HUES64 (cell line): ENCODE data around the gene SHCBP1. TPM values are rescaled to one million over a fixed set of nuclear protein-coding genes. Genes with fewer than 3 reads are reported as not detected.

ENCODE experiments used
- H3K27ac ChIP-seq: 2 replicates; pipeline ENCODE4 v1.7.0; 2013; ENCODE audit warnings: low read depth, low read length, inconsistent platforms
- H3K27me3 ChIP-seq: 2 replicates; pipeline ENCODE4 v1.6.1; 2013; ENCODE audit warnings: mild to moderate bottlenecking, low read length; ENCODE audit not compliant: insufficient read depth
- H3K36me3 ChIP-seq: 2 replicates; pipeline ENCODE4 v1.6.1; 2013; ENCODE audit warnings: mild to moderate bottlenecking, low read length; ENCODE audit not compliant: insufficient read depth
- H3K4me1 ChIP-seq: 2 replicates; pipeline ENCODE4 v1.6.1; 2013; ENCODE audit warnings: mild to moderate bottlenecking, low read length, moderate library complexity; ENCODE audit not compliant: insufficient read depth
- H3K4me3 ChIP-seq: 2 replicates; pipeline ENCODE4 v1.5.1; 2013; ENCODE audit warnings: mild to moderate bottlenecking, low read length, moderate library complexity
- H3K9ac ChIP-seq: 2 replicates; pipeline ENCODE4 v1.6.1; 2013; ENCODE audit warnings: mild to moderate bottlenecking, low read depth, low read length
- H3K9me3 ChIP-seq: 2 replicates; pipeline ENCODE4 v1.6.1; 2013; ENCODE audit warnings: low read depth, low read length; ENCODE audit not compliant: insufficient read depth
- WGBS: fragments of 150-250, 120-280 bp; methylation state at CpG from one replicate; pipeline ENCODE4 v1.1.7; 2013; ENCODE audit warnings: missing lambda C conversion rate; 5-methylcytosine and 5-hydroxymethylcytosine counted together
- polyA plus RNA-seq, 2 experiments: library from polyadenylated mRNA; stranded (reverse); fragments of 50-300 nt; gene quantifications; one replicate each; pipeline ENCODE4 v1.2.3, GENCODE V29; 2013

SHCBP1 gene
- polyA plus RNA-seq (2013, experiment 1 of 2), result 11.4 TPM
- 9.6 TPM for polyA plus RNA-seq (2013, experiment 2 of 2)

- under 1% methylated on average over 48 of the region's 52 CpGs for WGBS
- peaks cover 6% of the 10 kb centered on the region; the same call in 1 of the 2 replicates for H3K4me1 ChIP-seq
- no peaks in the 10 kb centered on the region for H3K9me3 ChIP-seq
- H3K36me3 ChIP-seq, result peaks cover 25% of the 10 kb centered on the region
- H3K4me3 ChIP-seq, result peak within 1 kb of the TSS; percentile 99
- peak within 1 kb of the TSS; percentile 96 for H3K9ac ChIP-seq
- H3K27ac ChIP-seq, result peak within 1 kb of the TSS; percentile 83
- no peaks in the 10 kb centered on the region for H3K27me3 ChIP-seq
These were observed at the start of gene SHCBP1 for GRCh38 chr16:46621006-46621933. Gene SHCBP1 (minus strand): TSS chr16:46621379. CDS start chr16:46621359, 20 bp downstream.

DNA sequence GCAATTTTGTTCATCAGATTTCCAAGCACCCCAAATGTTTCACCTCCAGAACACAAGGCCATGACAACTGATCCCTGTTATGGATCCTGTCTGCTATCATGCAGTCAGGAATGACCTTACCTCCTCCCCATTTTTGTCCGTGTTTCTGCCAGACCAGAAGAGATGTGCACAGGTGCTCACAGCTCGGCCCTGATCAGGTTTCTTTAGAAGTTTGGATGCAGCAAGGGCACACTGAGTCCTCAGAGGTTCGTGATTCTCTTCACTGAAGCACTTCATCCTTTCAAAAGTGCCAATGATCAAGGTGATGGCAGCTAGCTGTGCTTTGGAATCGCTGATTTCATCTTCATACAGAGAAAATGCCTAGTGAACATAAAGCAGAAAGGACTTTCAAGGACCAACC, 40.9 kb upstream of the SHCBP1 start:
- 70% methylated on average over 4 of the region's 4 CpGs for WGBS
- Histone ChIP-seq H3K9ac (no peak overlapping the region), H3K27me3 (no peaks in the 10 kb centered on the region), H3K4me3 (no peak overlapping the region), H3K9me3 (no peaks in the 10 kb centered on the region), H3K36me3 (peaks cover 77% of the 10 kb centered on the region), H3K4me1 (no peaks in the 10 kb centered on the region), H3K27ac (no peak overlapping the region)

DNA sequence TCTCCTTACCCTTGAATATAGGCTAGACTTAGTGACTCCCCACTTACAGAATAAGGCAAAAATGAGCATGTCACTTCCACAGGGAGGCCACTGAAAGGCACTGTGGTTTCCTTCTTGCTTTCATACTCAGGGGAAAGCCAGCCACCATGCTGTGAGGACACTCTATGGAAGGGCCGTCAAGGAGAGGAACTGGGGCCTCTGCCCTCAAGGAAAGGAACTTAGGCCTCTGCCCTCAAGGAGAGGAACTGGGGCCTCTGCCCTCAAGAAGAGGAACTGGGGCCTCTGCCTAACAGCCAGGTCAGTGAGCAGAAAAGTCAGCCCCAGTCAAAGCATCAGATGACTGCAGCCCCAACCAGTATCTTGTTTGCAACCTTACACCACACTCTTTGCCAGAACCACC, 37.7 kb upstream of the SHCBP1 start:
- Histone ChIP-seq H3K4me3 (no peak overlapping the region), H3K4me1 (no peaks in the 10 kb centered on the region), H3K27ac (no peak overlapping the region), H3K27me3 (no peaks in the 10 kb centered on the region), H3K9me3 (no peaks in the 10 kb centered on the region), H3K36me3 (peaks cover 52% of the 10 kb centered on the region), H3K9ac (no peak overlapping the region)
- WGBS, result 83% methylated on average over 1 of the region's 1 CpG

DNA sequence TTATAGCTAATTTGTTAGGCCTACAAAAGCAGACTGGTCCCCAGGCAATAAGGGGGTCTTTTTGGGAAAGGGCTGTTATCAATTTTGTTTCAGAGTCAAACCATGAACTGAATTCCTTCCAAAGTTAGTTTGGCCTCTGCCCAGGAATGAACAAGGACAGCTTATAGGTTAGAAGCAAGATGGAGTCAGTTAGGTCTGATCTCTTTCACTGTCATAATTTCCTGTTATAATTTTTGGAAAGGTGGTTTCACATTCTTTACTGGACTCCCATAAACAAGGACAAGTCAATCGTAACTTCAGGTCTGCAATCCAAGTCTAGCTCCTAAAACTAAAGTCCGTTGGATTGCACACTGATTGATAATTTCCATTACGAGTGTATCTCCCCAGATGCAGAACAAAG, 30.1 kb upstream of the SHCBP1 start:
- 93% methylated on average over 3 of the region's 3 CpGs for WGBS
- Histone ChIP-seq H3K9me3 (no peaks in the 10 kb centered on the region), H3K27ac (no peak overlapping the region), H3K27me3 (no peaks in the 10 kb centered on the region), H3K4me1 (0 out of 2 replicates have a peak, but pooled peaks cover 3% of the 10 kb centered on the region), H3K36me3 (no peaks in the 10 kb centered on the region), H3K9ac (no peak overlapping the region), H3K4me3 (no peak overlapping the region)

DNA sequence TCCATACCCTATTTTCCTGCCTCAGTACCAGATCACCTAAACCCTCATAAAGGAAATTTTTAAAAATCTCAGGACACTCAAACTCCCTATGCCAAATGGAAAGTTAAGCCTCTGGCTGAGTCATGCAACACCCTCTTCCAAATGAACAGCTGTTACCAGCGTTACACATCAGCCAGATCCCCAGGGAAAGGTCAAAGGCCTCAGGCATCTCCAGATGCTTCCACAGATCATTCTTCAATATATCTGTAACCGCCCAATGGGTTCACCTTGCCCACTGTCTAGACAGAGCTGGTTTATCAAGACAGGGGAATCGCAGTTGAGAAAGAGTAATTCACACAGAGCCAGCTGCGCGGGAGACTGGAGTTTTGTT, 29.1 kb upstream of the SHCBP1 start:
- H3K4me1 ChIP-seq, result 0 out of 2 replicates have a peak, but pooled peaks cover 3% of the 10 kb centered on the region
- no peaks in the 10 kb centered on the region for H3K9me3 ChIP-seq
- 91% methylated on average over 5 of the region's 5 CpGs for WGBS
- H3K9ac ChIP-seq, result no peak overlapping the region
- no peak overlapping the region for H3K27ac ChIP-seq
- no peaks in the 10 kb centered on the region for H3K36me3 ChIP-seq
- H3K4me3 ChIP-seq, result no peak overlapping the region
- H3K27me3 ChIP-seq, result no peaks in the 10 kb centered on the region

GRCh38 chr16:46649588-46650253, 28.5 kb upstream of the SHCBP1 start:
- no peaks in the 10 kb centered on the region for H3K9me3 ChIP-seq
- WGBS, result 93% methylated on average over 27 of the region's 27 CpGs
- no peak overlapping the region for H3K9ac ChIP-seq
- no peaks in the 10 kb centered on the region for H3K27me3 ChIP-seq
- no peaks in the 10 kb centered on the region for H3K36me3 ChIP-seq
- H3K4me1 ChIP-seq, result 0 out of 2 replicates have a peak, but pooled peaks cover 3% of the 10 kb centered on the region
- H3K4me3 ChIP-seq, result no peak overlapping the region
- no peak overlapping the region for H3K27ac ChIP-seq

DNA sequence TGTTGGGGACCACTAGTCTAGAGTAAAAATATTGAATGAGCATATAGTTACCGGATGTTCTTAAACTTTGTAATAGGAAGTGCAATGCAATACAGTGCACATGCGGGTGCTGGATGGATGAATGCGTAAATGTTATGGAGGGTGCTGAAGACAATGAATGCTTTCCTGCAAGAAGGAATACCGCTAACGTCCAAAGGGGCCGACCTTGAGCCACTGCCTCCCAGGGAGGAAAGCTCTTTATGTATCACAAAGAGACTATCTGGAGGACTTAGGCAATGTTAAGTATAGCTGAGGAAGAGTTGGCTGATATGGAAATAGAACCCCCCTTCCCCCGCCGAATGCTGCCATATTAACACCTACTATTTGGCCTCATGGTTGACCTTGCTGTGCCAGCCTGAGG, 27.5 kb upstream of the SHCBP1 start:
- no peaks in the 10 kb centered on the region for H3K36me3 ChIP-seq
- no peaks in the 10 kb centered on the region for H3K27me3 ChIP-seq
- WGBS, result 79% methylated on average over 8 of the region's 8 CpGs
- H3K4me3 ChIP-seq, result no peak overlapping the region
- no peak overlapping the region for H3K27ac ChIP-seq
- H3K9me3 ChIP-seq, result no peaks in the 10 kb centered on the region
- 0 out of 2 replicates have a peak, but pooled peaks cover 3% of the 10 kb centered on the region for H3K4me1 ChIP-seq
- no peak overlapping the region for H3K9ac ChIP-seq

DNA sequence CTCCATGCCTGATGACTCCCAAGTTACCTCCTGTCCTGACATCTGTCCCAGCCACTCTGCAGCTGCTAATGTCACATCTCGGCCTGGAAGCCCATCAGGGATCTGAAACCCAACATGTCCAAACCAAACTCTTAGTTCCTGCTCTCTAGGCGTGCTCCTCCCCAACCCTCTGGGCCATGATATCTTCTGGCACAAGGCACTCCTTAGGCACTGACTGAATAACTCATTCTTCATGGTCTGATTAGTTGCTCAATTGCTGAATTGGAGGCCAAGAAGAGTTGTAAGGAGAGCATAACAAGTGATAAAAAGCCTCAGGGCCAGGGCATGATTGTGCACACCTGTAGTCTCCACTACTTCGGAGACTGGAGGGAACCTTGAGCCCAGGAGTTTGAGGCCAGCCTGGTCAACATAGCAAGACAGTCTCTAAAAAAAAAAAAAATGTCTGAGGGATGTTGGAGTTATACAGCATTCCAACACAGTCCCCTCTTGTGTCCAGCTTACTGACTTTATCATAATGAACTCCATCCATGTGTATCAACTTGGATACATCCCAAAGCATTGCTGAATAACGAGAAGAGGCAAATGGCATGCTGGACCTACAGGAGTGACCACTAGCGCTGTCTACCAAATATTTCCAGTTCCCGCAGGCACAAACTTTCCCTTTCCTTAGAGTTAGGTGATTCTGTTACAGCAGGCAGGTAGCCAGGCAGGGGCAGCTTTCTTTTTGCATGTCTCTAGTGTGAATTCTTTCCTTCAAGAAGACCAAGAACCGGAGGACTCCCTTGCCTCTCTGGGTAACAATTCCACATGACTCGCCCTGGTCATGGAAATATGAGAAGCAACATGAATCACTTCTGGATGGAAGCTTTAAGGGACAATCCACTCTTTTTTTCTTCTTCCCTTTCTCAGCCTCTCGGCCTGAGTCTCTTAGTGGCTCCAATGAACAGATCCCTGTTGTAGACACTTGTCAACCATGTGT, 18.1 kb upstream of the SHCBP1 start:
- Histone ChIP-seq H3K4me3 (no peak overlapping the region), H3K4me1 (no peaks in the 10 kb centered on the region), H3K9ac (no peak overlapping the region), H3K36me3 (no peaks in the 10 kb centered on the region), H3K27me3 (no peaks in the 10 kb centered on the region), H3K9me3 (no peaks in the 10 kb centered on the region), H3K27ac (no peak overlapping the region)
- WGBS, result 90% methylated on average over 9 of the region's 9 CpGs

DNA sequence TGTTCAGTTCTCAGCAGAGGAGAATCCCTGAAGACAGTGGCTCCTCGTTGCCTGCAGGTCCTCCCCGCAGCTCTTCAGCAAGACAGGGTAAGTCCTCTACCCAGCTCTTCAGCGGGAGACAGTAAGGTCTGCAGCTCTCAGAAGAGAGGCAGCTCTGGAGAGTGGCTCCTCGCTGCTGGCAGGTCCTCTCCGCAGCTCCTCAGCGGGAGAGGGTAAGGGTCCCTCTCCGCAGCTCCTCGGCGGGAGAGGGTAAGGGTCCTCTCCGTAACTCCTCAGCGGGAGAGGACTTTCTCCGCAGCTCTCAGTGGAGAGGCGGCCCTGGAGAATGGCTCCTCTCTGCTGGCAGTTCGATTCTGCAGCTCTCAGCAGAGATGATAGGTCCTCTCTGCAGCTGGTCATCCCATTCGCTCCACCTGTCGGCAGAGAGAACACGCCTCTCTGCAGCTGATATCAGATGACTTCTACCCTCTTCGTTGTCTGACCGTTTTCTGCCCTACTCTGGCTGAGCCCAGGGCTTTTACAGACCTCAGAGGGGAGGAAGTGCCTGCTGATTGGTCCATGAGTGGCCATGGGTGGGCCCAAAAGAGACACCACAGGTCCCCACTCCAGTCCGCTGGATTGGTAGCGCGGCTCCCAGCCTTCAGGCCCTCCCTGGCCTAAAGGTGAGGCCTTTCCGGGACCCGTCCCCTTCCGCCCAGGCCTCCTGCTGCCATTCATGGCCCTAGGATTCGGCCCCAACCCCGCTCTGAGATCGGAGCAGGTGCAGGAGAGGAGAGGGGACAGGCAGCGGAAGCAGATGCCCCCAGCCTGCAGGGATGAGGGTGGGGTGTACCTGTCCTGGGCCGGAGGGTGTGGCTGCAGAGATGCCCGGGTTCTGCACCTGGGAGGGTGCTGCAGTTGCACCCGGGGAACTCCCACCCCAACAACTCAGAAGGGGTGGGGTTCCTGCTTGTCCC, 11.9 kb upstream of the SHCBP1 start:
- H3K4me1 ChIP-seq, result 0 out of 2 replicates have a peak, but pooled peaks cover 7% of the 10 kb centered on the region
- no peaks in the 10 kb centered on the region for H3K36me3 ChIP-seq
- 65% methylated on average over 32 of the region's 32 CpGs for WGBS
- no peaks in the 10 kb centered on the region for H3K9me3 ChIP-seq
- peak overlapping the region; percentile 20; the same call in 1 of the 2 replicates for H3K4me3 ChIP-seq
- no peaks in the 10 kb centered on the region for H3K27me3 ChIP-seq
- no peak overlapping the region for H3K27ac ChIP-seq
- no peak overlapping the region for H3K9ac ChIP-seq
